ENCODE measurements around the gene TGFB2.

Gene TGFB2

GRCh38 chr1:218332416-218332815 is 12.7 kb upstream of the TGFB2 start:
- DNase-seq (ENCODE audit: low read depth): peak; percentile 67

- no peak for DNase-seq (ENCODE audit: low read depth)
Measured at GRCh38 chr1:218336328-218336727, 8.8 kb upstream of the TGFB2 start.

- peak; percentile 70 for DNase-seq (ENCODE audit: low read depth)
Measured at GRCh38 chr1:218339267-218339831, 5.8 kb upstream of the TGFB2 start.

GRCh38 chr1:218341325-218341724 is 3.8 kb upstream of the TGFB2 start:
- no peak for DNase-seq (ENCODE audit: low read depth)

- no peak for DNase-seq (ENCODE audit: low read depth)
Measured at GRCh38 chr1:218342091-218342490, 3.0 kb upstream of the TGFB2 start.

- DNase-seq (ENCODE audit: low read depth): peak; percentile 81
Measured at GRCh38 chr1:218345673-218346390, 696 bp downstream of the TGFB2 start.

GRCh38 chr1:218346391-218347204 is 1.5 kb downstream of the TGFB2 start:
- peak; percentile 65 for DNase-seq (ENCODE audit: low read depth)

- peak; percentile 54 for DNase-seq (ENCODE audit: low read depth)
Measured at GRCh38 chr1:218347336-218347722, 2.2 kb downstream of the TGFB2 start.

GRCh38 chr1:218347723-218348627 is 2.8 kb downstream of the TGFB2 start:
- peak; percentile 33 for DNase-seq (ENCODE audit: low read depth)

GRCh38 chr1:218348628-218349071 is 3.5 kb downstream of the TGFB2 start:
- no peak for DNase-seq (ENCODE audit: low read depth)

GRCh38 chr1:218349348-218350034 is 4.4 kb downstream of the TGFB2 start:
- DNase-seq (ENCODE audit: low read depth): no peak

GRCh38 chr1:218350035-218350525 is 4.9 kb downstream of the TGFB2 start:
- DNase-seq (ENCODE audit: low read depth): no peak

GRCh38 chr1:218350801-218351266 is 5.7 kb downstream of the TGFB2 start:
- DNase-seq (ENCODE audit: low read depth): peak; percentile 58

GRCh38 chr1:218351391-218352074 is 6.4 kb downstream of the TGFB2 start:
- DNase-seq (ENCODE audit: low read depth): peak; percentile 44

GRCh38 chr1:218352075-218352438 is 6.9 kb downstream of the TGFB2 start:
- no peak for DNase-seq (ENCODE audit: low read depth)

GRCh38 chr1:218353656-218354055 is 8.5 kb downstream of the TGFB2 start:
- no peak for DNase-seq (ENCODE audit: low read depth)

GRCh38 chr1:218355278-218355677 is 10.1 kb downstream of the TGFB2 start:
- DNase-seq (ENCODE audit: low read depth): no peak

GRCh38 chr1:218357211-218357892 is 12.2 kb downstream of the TGFB2 start:
- DNase-seq (ENCODE audit: low read depth): no peak

- DNase-seq (ENCODE audit: low read depth): no peak
Measured at GRCh38 chr1:218357893-218358232, 12.7 kb downstream of the TGFB2 start.
